ENCODE data around the gene GNA12.

- TF ChIP-seq CTCF (IDR thresholded peaks at IDR 0.05 in 2 of 3, conservative IDR thresholded peaks at IDR 0.05 in 1 of 3; ENCODE audit: control insufficient read depth in 2 of 3, extremely low read depth in 1 of 3, insufficient read depth in 1 of 3, low read depth in 3 of 3, low read length in 3 of 3) (no peak), EP300 (IDR thresholded peaks at IDR 0.05; ENCODE audit: borderline replicate concordance in 1 of 2, control insufficient read depth in 1 of 2, low read depth in 2 of 2, low read length in 2 of 2) (no peak), CUX1 (IDR thresholded peaks at IDR 0.05; ENCODE audit: insufficient replicate concordance, low read depth, low read length) (no peak)
These were observed 80.5 kb downstream of the GNA12 start for GRCh38 chr7:2763597-2763996.
